Measurements from ENCODE around the gene NSRP1.

GRCh38 chr17:30137158-30137557 lies 20.5 kb downstream of the NSRP1 start:
- TF ChIP-seq POLR2A (IDR thresholded peaks at IDR 0.05; ENCODE audit: low read depth, low read length) (no peak), POLR2AphosphoS5 (IDR thresholded peaks at IDR 0.05; ENCODE audit: low read depth, low read length) (no peak), TAF1 (IDR thresholded peaks at IDR 0.05; ENCODE audit: low read depth, low read length) (no peak)
